ENCODE results near the gene COL26A1. TPM values are rescaled to one million over a fixed set of nuclear protein-coding genes. Genes with fewer than 3 reads are reported as not detected.
"Not testable (repeated sequence)": the region's sequence is repeated elsewhere in the genome, so short reads cannot be mapped to it uniquely, and the experiment has no call there.

The COL26A1 gene
- total RNA-seq, 4 donors from 2014 or later: 0.06 TPM; not detected in 3

- DNase-seq (ENCODE audit: low spot score in 2 of 2): no peak
- intact Hi-C loops (cut with DNase I; ENCODE audit: low total_unique reads): no loop called here
- TF ChIP-seq POLR2A (IDR thresholded peaks at IDR 0.05) (no peak), CTCF (IDR thresholded peaks at IDR 0.05) (no peak)
- WGBS, 2 donors: 42 to 47% methylated on average over 6 of the region's 6 CpGs
- H3K4me3 ChIP-seq (ENCODE audit: low read depth, poor library complexity, severe bottlenecking): no peak overlapping the region
Observed at GRCh38 chr7:101466871-101467270, 104.2 kb downstream of the COL26A1 start.

GRCh38 chr7:101468546-101469275 lies 106.0 kb downstream of the COL26A1 start:
- intact Hi-C loops (cut with DNase I; ENCODE audit: low total_unique reads): no loop called here
- TF ChIP-seq CTCF (IDR thresholded peaks at IDR 0.05) (no peak), POLR2A (IDR thresholded peaks at IDR 0.05) (no peak)
- no peak overlapping the region for H3K4me3 ChIP-seq (ENCODE audit: low read depth, poor library complexity, severe bottlenecking)
- 58% methylated on average over 11 to 14 of the region's 14 CpGs for WGBS, 2 donors
- no peak for DNase-seq (ENCODE audit: low spot score in 2 of 2)

GRCh38 chr7:101470668-101471487 lies 108.2 kb downstream of the COL26A1 start:
- H3K4me3 ChIP-seq (ENCODE audit: low read depth, poor library complexity, severe bottlenecking): no peak overlapping the region
- intact Hi-C loops (cut with DNase I; ENCODE audit: low total_unique reads): no loop called here
- DNase-seq (ENCODE audit: low spot score in 2 of 2): no peak
- TF ChIP-seq CTCF (IDR thresholded peaks at IDR 0.05) (no peak), POLR2A (IDR thresholded peaks at IDR 0.05) (no peak)
- 82 to 84% methylated on average over 9 of the region's 9 CpGs for WGBS, 2 donors

GRCh38 chr7:101474178-101474577 lies 111.5 kb downstream of the COL26A1 start:
- WGBS, 2 donors: 60% methylated on average over 5 of the region's 5 CpGs
- DNase-seq (ENCODE audit: low spot score in 2 of 2): no peak
- H3K4me3 ChIP-seq (ENCODE audit: low read depth, poor library complexity, severe bottlenecking): no peak overlapping the region
- intact Hi-C loops (cut with DNase I; ENCODE audit: low total_unique reads): no loop called here
- TF ChIP-seq CTCF (IDR thresholded peaks at IDR 0.05): no peak
- no peak for TF ChIP-seq POLR2A (IDR thresholded peaks at IDR 0.05)

- intact Hi-C loops (cut with DNase I; ENCODE audit: low total_unique reads); H3K4me3 ChIP-seq (ENCODE audit: low read depth, poor library complexity, severe bottlenecking): not testable (repeated sequence)
Observed at GRCh38 chr7:101475691-101476090, 113.0 kb downstream of the COL26A1 start.

GRCh38 chr7:101479217-101479616 lies 116.5 kb downstream of the COL26A1 start:
- H3K4me3 ChIP-seq (ENCODE audit: low read depth, poor library complexity, severe bottlenecking): no peak overlapping the region
- intact Hi-C loops (cut with DNase I; ENCODE audit: low total_unique reads): no loop called here
- DNase-seq (ENCODE audit: low spot score in 2 of 2): no peak
- no peak for TF ChIP-seq POLR2A (IDR thresholded peaks at IDR 0.05)
- TF ChIP-seq CTCF (IDR thresholded peaks at IDR 0.05): no peak
- WGBS, 2 donors: 94 to 98% methylated on average over 1 of the region's 1 CpG

More at GRCh38 chr7:101475691-101476090, 113.0 kb downstream of the COL26A1 start:
- 89 to 100% methylated on average over 2 of the region's 2 CpGs for WGBS, 2 donors
- DNase-seq (ENCODE audit: low spot score in 2 of 2): not testable (repeated sequence)

- WGBS, 2 donors: 55 to 64% methylated on average over 7 of the region's 7 CpGs
Observed at GRCh38 chr7:101486056-101486432, 123.4 kb downstream of the COL26A1 start.

More at GRCh38 chr7:101486056-101486432, 123.4 kb downstream of the COL26A1 start:
- DNase-seq (ENCODE audit: low spot score in 2 of 2); intact Hi-C loops (cut with DNase I; ENCODE audit: low total_unique reads); H3K4me3 ChIP-seq (ENCODE audit: low read depth, poor library complexity, severe bottlenecking): not testable (repeated sequence)

Data from lower leg skin (tissue), 4 donors.